ENCODE data around the gene EMILIN2. TPM values are rescaled to one million over a fixed set of nuclear protein-coding genes. Genes with fewer than 3 reads are reported as not detected.

The EMILIN2 gene
- total and polyA plus RNA-seq, 2 of the 13 experiments (the other 11 are each of a cell fraction or from before 2014, with no cell fraction given), result 7.6 to 8.2 TPM

GRCh38 chr18:2920546-2921343 lies 73.9 kb downstream of the EMILIN2 start:
- H3K27ac ChIP-seq (ENCODE audit: extremely low read length, insufficient read depth, low read length), result no peak overlapping the region
- H3K79me2 ChIP-seq (ENCODE audit: insufficient read depth, low read length), result no peaks in the 10 kb centered on the region
- H3K9ac ChIP-seq (ENCODE audit: insufficient read depth, low read depth, low read length), result no peak overlapping the region
- BruUV-seq (replicated peaks), result no TSS peak
- H3K27me3 ChIP-seq (ENCODE audit: control insufficient read depth in 1 of 2, insufficient read depth in 2 of 2, low read length in 2 of 2), result no peaks in the 10 kb centered on the region
- no peaks in the 10 kb centered on the region for H3K9me3 ChIP-seq (ENCODE audit: low read length)
- ATAC-seq (no peak), DNase-seq (ENCODE audit: low spot score) (no peak), FAIRE-seq (no peak)
- no peak overlapping the region for H3K4me2 ChIP-seq (ENCODE audit: low read depth, low read length)
- H2AFZ ChIP-seq (ENCODE audit: low read length), result no peak overlapping the region
- peaks cover 36 to 97% of the 10 kb centered on the region in 2 experiments for H3K36me3 ChIP-seq (replicated peaks in 1 of 2; ENCODE audit: control insufficient read depth in 1 of 2, insufficient read depth in 2 of 2, low read length in 2 of 2)
- intact Hi-C loops (cut with micrococcal nuclease; ENCODE audit: unreplicated experiment), result no loop called here
- peaks cover 14% of the 10 kb centered on the region for H3K4me1 ChIP-seq (ENCODE audit: insufficient read depth, low read length)
- POLR2A ChIA-PET, result no interaction called here
- no peak overlapping the region for H3K4me3 ChIP-seq (replicated peaks in 1 of 3; ENCODE audit: insufficient read depth in 1 of 3, low read depth in 2 of 3, low read length in 3 of 3)
- no peaks in the 10 kb centered on the region for H4K20me1 ChIP-seq (ENCODE audit: insufficient read depth, low read length)
- in situ Hi-C loops (cut with HindIII; ENCODE audit: extremely low pct_ligation_motif_present, low pct_unique_long_range_greater_than_20kb), result no loop called here
- TF ChIP-seq AGO2 (optimal IDR thresholded peaks at IDR 0.05; ENCODE audit: low read depth, low read length), result peak; percentile 67
- TF ChIP-seq ZZZ3 (CRISPR knock-in tag; IDR thresholded peaks at IDR 0.05; ENCODE audit: borderline replicate concordance), result no peak
- 0 out of 4 replicates have a peak, but pooled peaks of 1 of the 2 experiments have one; percentile 3 for TF ChIP-seq POLR2A (IDR thresholded peaks at IDR 0.05; ENCODE audit: insufficient read depth in 1 of 2, low read depth in 2 of 2, low read length in 2 of 2)
- 0 out of 2 replicates have a peak, but pooled peaks have one; percentile 10 for TF ChIP-seq POLR2G (IDR thresholded peaks at IDR 0.05; ENCODE audit: low read depth, low read length)
- TF ChIP-seq RBM22 (optimal IDR thresholded peaks at IDR 0.05; ENCODE audit: low read length), result peak; percentile 57
- CTCF ChIA-PET (ENCODE audit: low intra/inter-chr PET ratio, low total read pairs), result no interaction called here
- WGBS (ENCODE audit: low lambda C conversion rate), result 98% methylated on average over 16 of the region's 16 CpGs

- Histone ChIP-seq H3K36me3 (replicated peaks in 1 of 2; ENCODE audit: control insufficient read depth in 1 of 2, insufficient read depth in 2 of 2, low read length in 2 of 2) (peaks cover 36 to 97% of the 10 kb centered on the region in 2 experiments), H3K4me1 (ENCODE audit: insufficient read depth, low read length) (peaks cover 9% of the 10 kb centered on the region), H3K27me3 (ENCODE audit: control insufficient read depth in 1 of 2, insufficient read depth in 2 of 2, low read length in 2 of 2) (no peaks in the 10 kb centered on the region), H3K4me3 (replicated peaks in 1 of 3; ENCODE audit: insufficient read depth in 1 of 3, low read depth in 2 of 3, low read length in 3 of 3) (no peak overlapping the region), H4K20me1 (ENCODE audit: insufficient read depth, low read length) (no peaks in the 10 kb centered on the region), H2AFZ (ENCODE audit: low read length) (no peak overlapping the region), H3K79me2 (ENCODE audit: insufficient read depth, low read length) (no peaks in the 10 kb centered on the region), H3K9me3 (ENCODE audit: low read length) (no peaks in the 10 kb centered on the region), H3K9ac (ENCODE audit: insufficient read depth, low read depth, low read length) (no peak overlapping the region), H3K27ac (ENCODE audit: extremely low read length, insufficient read depth, low read length) (no peak overlapping the region), H3K4me2 (ENCODE audit: low read depth, low read length) (no peak overlapping the region)
- CTCF ChIA-PET (ENCODE audit: low intra/inter-chr PET ratio, low total read pairs), result no interaction called here
- intact Hi-C loops (cut with micrococcal nuclease; ENCODE audit: unreplicated experiment) (no loop called here), in situ Hi-C loops (cut with HindIII; ENCODE audit: extremely low pct_ligation_motif_present, low pct_unique_long_range_greater_than_20kb) (no loop called here)
- POLR2A ChIA-PET, result no interaction called here
- BruUV-seq (replicated peaks), result no TSS peak
- ATAC-seq (no peak), FAIRE-seq (no peak), DNase-seq (ENCODE audit: low spot score) (no peak)
- TF ChIP-seq BCL6 (CRISPR knock-in tag; IDR thresholded peaks at IDR 0.05) (no peak), POLR2G (IDR thresholded peaks at IDR 0.05; ENCODE audit: low read depth, low read length) (no peak), E2F5 (CRISPR knock-in tag; conservative IDR thresholded peaks at IDR 0.05) (no peak), TAF15 (IDR thresholded peaks at IDR 0.05; ENCODE audit: low read depth, low read length, poor library complexity, severe bottlenecking) (no peak), REPIN1 (CRISPR knock-in tag; IDR thresholded peaks at IDR 0.05; ENCODE audit: borderline replicate concordance, low read depth) (no peak), ZNF777 (CRISPR knock-in tag; IDR thresholded peaks at IDR 0.05) (no peak), AGO2 (optimal IDR thresholded peaks at IDR 0.05; ENCODE audit: low read depth, low read length) (peak; percentile 66), SP140L (CRISPR knock-in tag; IDR thresholded peaks at IDR 0.05; ENCODE audit: borderline replicate concordance) (no peak)
- WGBS (ENCODE audit: low lambda C conversion rate), result 96% methylated on average over 14 of the region's 14 CpGs
Measured at GRCh38 chr18:2921778-2922177, 75.0 kb downstream of the EMILIN2 start.

All from HepG2 (cell line).